Measurements from ENCODE around the gene OSBPL10.

OSBPL10 gene

DNA sequence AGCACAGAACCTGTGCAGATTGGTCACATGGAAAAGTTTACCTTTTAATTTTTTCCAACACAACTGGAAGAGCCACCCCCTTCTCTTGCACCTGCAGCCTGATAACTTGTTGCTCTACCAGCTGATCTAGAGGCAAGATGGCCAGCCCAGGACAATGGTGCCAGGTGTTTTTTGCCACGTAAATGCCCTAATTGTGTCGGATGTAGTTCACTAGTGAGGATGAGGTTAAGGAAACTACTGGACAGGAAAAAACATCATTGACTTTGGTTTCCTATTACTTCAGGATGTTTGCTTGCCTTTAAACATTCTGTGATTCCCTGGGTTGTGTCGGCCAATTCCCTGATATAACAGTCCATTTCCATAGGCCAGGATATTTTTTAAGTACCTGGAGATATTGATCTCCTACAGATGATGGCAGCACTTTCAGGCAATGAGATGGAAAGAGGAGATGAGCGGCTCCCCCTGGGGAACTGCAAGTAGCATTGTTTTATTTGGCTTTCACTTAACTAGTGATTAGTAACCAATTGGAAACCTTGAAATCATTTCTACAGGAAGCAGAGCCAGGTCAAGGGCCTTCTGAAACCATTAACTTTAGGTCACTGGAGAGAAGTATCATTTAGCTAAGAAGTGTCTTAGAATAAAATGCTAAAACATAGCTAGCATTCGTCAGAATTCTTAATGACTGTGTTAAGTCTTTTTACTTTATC is 72.5 kb downstream of the OSBPL10 start:
- no peak overlapping the region for H3K4me3 ChIP-seq (ENCODE audit: low read length, poor library complexity, severe bottlenecking)
- no peaks in the 10 kb centered on the region for H3F3A ChIP-seq (ENCODE audit: low read depth)
- no peaks in the 10 kb centered on the region for H3K36me3 ChIP-seq (ENCODE audit: insufficient read depth, low read length)
- no peaks in the 10 kb centered on the region for H3K9me3 ChIP-seq (ENCODE audit: insufficient read depth, low read depth, low read length)
- H3K9ac ChIP-seq (ENCODE audit: low read depth, low read length, poor library complexity, severe bottlenecking), result no peak overlapping the region
- H3K9me2 ChIP-seq (replicated peaks; ENCODE audit: low read depth, low read length), result no peaks in the 10 kb centered on the region
- H4K20me1 ChIP-seq (ENCODE audit: insufficient read depth, low read length, poor library complexity, severe bottlenecking), result no peaks in the 10 kb centered on the region
- no peak for TF ChIP-seq EZH2phosphoT487 (IDR thresholded peaks at IDR 0.05; ENCODE audit: borderline replicate concordance)
- TF ChIP-seq, protein P1, sequence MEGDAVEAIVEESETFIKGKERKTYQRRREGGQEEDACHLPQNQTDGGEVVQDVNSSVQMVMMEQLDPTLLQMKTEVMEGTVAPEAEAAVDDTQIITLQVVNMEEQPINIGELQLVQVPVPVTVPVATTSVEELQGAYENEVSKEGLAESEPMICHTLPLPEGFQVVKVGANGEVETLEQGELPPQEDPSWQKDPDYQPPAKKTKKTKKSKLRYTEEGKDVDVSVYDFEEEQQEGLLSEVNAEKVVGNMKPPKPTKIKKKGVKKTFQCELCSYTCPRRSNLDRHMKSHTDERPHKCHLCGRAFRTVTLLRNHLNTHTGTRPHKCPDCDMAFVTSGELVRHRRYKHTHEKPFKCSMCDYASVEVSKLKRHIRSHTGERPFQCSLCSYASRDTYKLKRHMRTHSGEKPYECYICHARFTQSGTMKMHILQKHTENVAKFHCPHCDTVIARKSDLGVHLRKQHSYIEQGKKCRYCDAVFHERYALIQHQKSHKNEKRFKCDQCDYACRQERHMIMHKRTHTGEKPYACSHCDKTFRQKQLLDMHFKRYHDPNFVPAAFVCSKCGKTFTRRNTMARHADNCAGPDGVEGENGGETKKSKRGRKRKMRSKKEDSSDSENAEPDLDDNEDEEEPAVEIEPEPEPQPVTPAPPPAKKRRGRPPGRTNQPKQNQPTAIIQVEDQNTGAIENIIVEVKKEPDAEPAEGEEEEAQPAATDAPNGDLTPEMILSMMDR (conservative IDR thresholded peaks at IDR 0.05; ENCODE audit: low read length), result peak; percentile 35; the same call in 1 of the 2 replicates
- H3K4me1 ChIP-seq (ENCODE audit: insufficient read depth, low read length, poor library complexity, severe bottlenecking), result no peaks in the 10 kb centered on the region
- no peak overlapping the region for H3K4me2 ChIP-seq (ENCODE audit: low read depth, low read length, poor library complexity, severe bottlenecking)
- H2AFZ ChIP-seq (ENCODE audit: low read length), result no peak overlapping the region
- H3K27me3 ChIP-seq (ENCODE audit: insufficient read depth, low read length, poor library complexity, severe bottlenecking), result no peaks in the 10 kb centered on the region
- H3K79me2 ChIP-seq (ENCODE audit: insufficient read depth, low read length), result no peaks in the 10 kb centered on the region

DNA sequence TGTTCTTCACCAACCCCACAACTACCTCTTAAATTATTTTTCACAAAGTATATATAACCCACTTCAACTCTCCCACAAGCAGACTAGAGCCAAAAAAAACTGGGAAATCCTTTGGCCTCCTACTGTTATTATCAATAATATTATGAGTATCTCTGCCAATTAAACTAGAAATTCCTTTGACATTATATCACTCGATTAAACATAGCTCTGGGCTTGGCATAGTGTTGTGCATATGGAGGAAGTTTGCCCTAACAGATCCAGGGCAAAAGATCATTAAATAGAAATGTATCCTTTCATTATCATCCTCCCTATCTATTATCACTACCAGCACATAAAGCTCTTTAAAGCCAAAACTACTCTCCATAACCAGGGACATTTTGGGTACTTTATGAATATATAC is 74.9 kb downstream of the OSBPL10 start:
- no peaks in the 10 kb centered on the region for H3K4me1 ChIP-seq (ENCODE audit: insufficient read depth, low read length, poor library complexity, severe bottlenecking)
- H3K79me2 ChIP-seq (ENCODE audit: insufficient read depth, low read length), result no peaks in the 10 kb centered on the region
- TF ChIP-seq EZH2phosphoT487 (IDR thresholded peaks at IDR 0.05; ENCODE audit: borderline replicate concordance), result no peak
- H4K20me1 ChIP-seq (ENCODE audit: insufficient read depth, low read length, poor library complexity, severe bottlenecking), result no peaks in the 10 kb centered on the region
- no peak overlapping the region for H3K9ac ChIP-seq (ENCODE audit: low read depth, low read length, poor library complexity, severe bottlenecking)
- no peaks in the 10 kb centered on the region for H3F3A ChIP-seq (ENCODE audit: low read depth)
- H3K36me3 ChIP-seq (ENCODE audit: insufficient read depth, low read length), result no peaks in the 10 kb centered on the region
- no peak overlapping the region for H2AFZ ChIP-seq (ENCODE audit: low read length)
- no peaks in the 10 kb centered on the region for H3K9me3 ChIP-seq (ENCODE audit: insufficient read depth, low read depth, low read length)
- no peaks in the 10 kb centered on the region for H3K9me2 ChIP-seq (replicated peaks; ENCODE audit: low read depth, low read length)
- H3K27me3 ChIP-seq (ENCODE audit: insufficient read depth, low read length, poor library complexity, severe bottlenecking), result no peaks in the 10 kb centered on the region
- no peak overlapping the region for H3K4me2 ChIP-seq (ENCODE audit: low read depth, low read length, poor library complexity, severe bottlenecking)
- no peak overlapping the region for H3K4me3 ChIP-seq (ENCODE audit: low read length, poor library complexity, severe bottlenecking)

DNA sequence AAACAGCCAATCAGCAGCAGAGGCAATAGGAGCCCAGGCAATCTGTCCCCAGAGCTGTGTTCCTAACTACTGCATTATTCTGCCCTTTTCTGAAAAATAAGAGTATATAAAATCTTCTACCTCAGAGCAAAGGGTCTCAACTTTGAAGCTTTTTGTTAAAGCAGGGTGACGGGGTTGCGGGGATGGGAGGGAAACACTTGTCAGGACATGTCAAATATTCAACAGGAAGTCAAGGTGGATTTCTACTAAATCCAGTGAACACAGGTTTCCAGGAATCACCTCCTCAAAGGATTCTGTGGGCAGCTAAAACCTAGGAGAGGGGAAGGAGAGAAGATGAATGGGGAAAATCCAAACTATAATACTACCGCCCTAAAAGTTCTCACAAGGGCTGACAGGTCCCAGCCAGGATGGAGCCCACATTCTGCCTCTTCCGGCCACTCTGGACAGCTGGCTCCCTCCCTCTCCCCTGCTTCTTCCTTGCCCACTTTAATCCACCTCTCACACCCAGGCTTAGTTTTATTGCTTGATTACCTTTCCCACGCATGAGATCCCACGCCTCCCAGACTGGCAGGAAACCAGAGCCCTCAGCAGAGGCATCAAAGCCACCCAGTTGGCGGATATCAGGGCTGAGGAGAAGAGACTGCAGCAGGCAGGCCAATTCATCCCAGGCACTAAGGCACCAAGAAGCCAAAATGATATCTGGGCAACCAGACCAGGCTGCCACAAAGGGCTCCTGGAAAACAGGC is 77.2 kb downstream of the OSBPL10 start:
- no peaks in the 10 kb centered on the region for H3K4me1 ChIP-seq (ENCODE audit: insufficient read depth, low read length, poor library complexity, severe bottlenecking)
- no peaks in the 10 kb centered on the region for H4K20me1 ChIP-seq (ENCODE audit: insufficient read depth, low read length, poor library complexity, severe bottlenecking)
- H3K4me3 ChIP-seq (ENCODE audit: low read length, poor library complexity, severe bottlenecking), result no peak overlapping the region
- no peak for TF ChIP-seq EZH2phosphoT487 (IDR thresholded peaks at IDR 0.05; ENCODE audit: borderline replicate concordance)
- TF ChIP-seq, protein P1 (conservative IDR thresholded peaks at IDR 0.05; ENCODE audit: low read length), result no peak
- no peak overlapping the region for H3K4me2 ChIP-seq (ENCODE audit: low read depth, low read length, poor library complexity, severe bottlenecking)
- H3K9me2 ChIP-seq (replicated peaks; ENCODE audit: low read depth, low read length), result no peaks in the 10 kb centered on the region
- H3K9me3 ChIP-seq (ENCODE audit: insufficient read depth, low read depth, low read length), result no peaks in the 10 kb centered on the region
- H3K36me3 ChIP-seq (ENCODE audit: insufficient read depth, low read length), result no peaks in the 10 kb centered on the region
- no peak overlapping the region for H2AFZ ChIP-seq (ENCODE audit: low read length)
- H3K9ac ChIP-seq (ENCODE audit: low read depth, low read length, poor library complexity, severe bottlenecking), result no peak overlapping the region
- no peaks in the 10 kb centered on the region for H3F3A ChIP-seq (ENCODE audit: low read depth)
- H3K79me2 ChIP-seq (ENCODE audit: insufficient read depth, low read length), result no peaks in the 10 kb centered on the region
- no peaks in the 10 kb centered on the region for H3K27me3 ChIP-seq (ENCODE audit: insufficient read depth, low read length, poor library complexity, severe bottlenecking)

All from Loucy (cell line).